Mononuclear cell (primary cell): ENCODE measurements around the gene EYA4. TPM values are rescaled to one million over a fixed set of nuclear protein-coding genes. Genes with fewer than 3 reads are reported as not detected.

Experiments used
- H3K27me3 ChIP-seq: 2 replicates; pipeline ENCODE4 v1.6.0; 2011; ENCODE audit warnings: low read length, control low read depth; ENCODE audit not compliant: insufficient read depth
- H3K4me1 ChIP-seq: 2 replicates; pipeline ENCODE4 v1.5.1; 2011; ENCODE audit warnings: mild to moderate bottlenecking, low read length, control low read depth; ENCODE audit not compliant: insufficient read depth
- H3K4me3 ChIP-seq: 2 replicates; pipeline ENCODE4 v1.5.1; 2011; ENCODE audit warnings: mild to moderate bottlenecking, low read length, moderate library complexity
- H3K9me3 ChIP-seq: 2 replicates; pipeline ENCODE4 v1.5.1; 2011; ENCODE audit warnings: low read depth, mild to moderate bottlenecking, control low read depth, low read length
- total RNA-seq: library from RNA; depleted of rRNA; stranded (reverse); fragments of >200 nt; gene quantifications from one replicate; pipeline ENCODE4 v1.2.3, GENCODE V29; 2012

EYA4 gene
- total RNA-seq, 1 donor, result not detected

DNA sequence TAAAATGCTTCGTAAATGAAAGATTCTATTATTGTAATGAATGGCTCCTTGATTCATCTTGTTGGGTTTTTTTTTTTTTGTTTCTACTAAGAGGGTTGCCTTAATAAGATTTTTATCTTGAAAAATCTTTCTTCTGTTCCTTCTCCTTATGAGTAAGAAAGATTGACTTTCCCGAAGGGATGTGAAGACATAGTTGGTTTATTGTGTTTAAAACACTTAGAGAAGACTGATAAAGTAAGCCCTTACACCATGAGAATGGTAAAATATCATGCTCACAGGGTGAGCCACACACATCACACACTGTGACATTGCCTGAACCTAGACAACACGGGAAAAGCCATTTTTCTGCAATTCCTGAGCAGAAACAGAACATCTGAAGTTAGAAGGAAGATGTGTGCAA, 330.5 kb downstream of the EYA4 start:
- peaks cover 20% of the 10 kb centered on the region for H3K27me3 ChIP-seq

GRCh38 chr6:133577851-133578250, 336.7 kb downstream of the EYA4 start:
- H3K4me1 ChIP-seq, result no peaks in the 10 kb centered on the region
- H3K9me3 ChIP-seq, result no peaks in the 10 kb centered on the region
- H3K4me3 ChIP-seq, result no peak overlapping the region
- no peaks in the 10 kb centered on the region for H3K27me3 ChIP-seq

More for the DNA sequence above, 330.5 kb downstream of the EYA4 start:
- peaks cover 6% of the 10 kb centered on the region for H3K4me1 ChIP-seq
- H3K9me3 ChIP-seq, result no peaks in the 10 kb centered on the region
- H3K4me3 ChIP-seq, result no peak overlapping the region
